ENCODE data around the gene CCDC50. TPM values are rescaled to one million over a fixed set of nuclear protein-coding genes. Genes with fewer than 3 reads are reported as not detected.
A peak's percentile ranks its signal among the peaks of the same experiment; 100 is the strongest.

Gene CCDC50
- total RNA-seq, 1 experiment from 2014 or later, result 80.9 TPM

GRCh38 chr3:191324936-191325335 lies 4.3 kb upstream of the CCDC50 start:
- ChIA-PET POLR2A (ENCODE audit: unreplicated experiment) (no interaction called here), CTCF (no interaction called here)
- Histone ChIP-seq H2AFZ (ENCODE audit: low read length) (no peak overlapping the region), H3K4me1 (ENCODE audit: insufficient read depth, low read length) (peaks cover 9% of the 10 kb centered on the region; the same call in 1 of the 2 replicates), H3K79me2 (ENCODE audit: low read length) (peaks cover 13% of the 10 kb centered on the region), H3K27ac (ENCODE audit: low read length) (no peak overlapping the region), H4K20me1 (ENCODE audit: low read length) (no peaks in the 10 kb centered on the region), H3K9me3 (ENCODE audit: low read length) (no peaks in the 10 kb centered on the region), H3K9ac (ENCODE audit: low read length) (no peak overlapping the region), H3F3A (ENCODE audit: low read length, unreplicated experiment) (no peaks in the 10 kb centered on the region), H3K4me2 (ENCODE audit: low read length) (no peak overlapping the region), H3K9me2 (replicated peaks; ENCODE audit: low read length) (no peaks in the 10 kb centered on the region), H3K36me3 (ENCODE audit: low read depth, low read length) (no peaks in the 10 kb centered on the region), H3K27me3 (ENCODE audit: low read length) (no peaks in the 10 kb centered on the region), H3K4me3 (ENCODE audit: low read length) (no peak overlapping the region)
- no peak for ATAC-seq
- BruUV-seq (replicated peaks), result no TSS peak
- intact Hi-C loops (cut with micrococcal nuclease), result no loop called here
- DNase-seq, result no peak
- no peak for TF ChIP-seq EZH2 (IDR thresholded peaks at IDR 0.05; ENCODE audit: low read length, unreplicated experiment)
- no peak for TF ChIP-seq EZH2phosphoT487 (IDR thresholded peaks at IDR 0.05; ENCODE audit: borderline replicate concordance, low read length)

- no peak for ATAC-seq
- intact Hi-C loops (cut with micrococcal nuclease), result no loop called here
- POLR2A ChIA-PET (ENCODE audit: unreplicated experiment), result no interaction called here
These were observed 1.7 kb upstream of the CCDC50 start for GRCh38 chr3:191327526-191327925.

GRCh38 chr3:191328383-191328961 lies 722 bp upstream of the CCDC50 start:
- peak overlapping the region; percentile 88 for H3K9ac ChIP-seq (ENCODE audit: low read length)
- DNase-seq (no peak), ATAC-seq (no peak)
- peak overlapping the region; percentile 84 for H3K4me3 ChIP-seq (ENCODE audit: low read length)
- peak overlapping the region; percentile 92 for H3K4me2 ChIP-seq (ENCODE audit: low read length)
- ChIA-PET POLR2A (ENCODE audit: unreplicated experiment) (interaction anchor here (0.6 to 0.7 kb wide), 3 partner anchors 81 to 389 kb away, joined by 3 to 4 read pairs (median 3); no protein-coding TSS in a partner anchor), CTCF (interaction anchor here (1.0 kb wide), 1 partner anchor 84 kb away, joined by 4 read pairs; no protein-coding TSS in a partner anchor)
- no peaks in the 10 kb centered on the region for H3K27me3 ChIP-seq (ENCODE audit: low read length)
- TF ChIP-seq CTCF (conservative IDR thresholded peaks at IDR 0.05; ENCODE audit: low read depth, low read length) (no peak), EZH2 (IDR thresholded peaks at IDR 0.05; ENCODE audit: low read length, unreplicated experiment) (no peak), EZH2phosphoT487 (IDR thresholded peaks at IDR 0.05; ENCODE audit: borderline replicate concordance, low read length) (no peak)
- no peaks in the 10 kb centered on the region for H3K9me2 ChIP-seq (replicated peaks; ENCODE audit: low read length)
- peak overlapping the region; percentile 72; the same call in 1 of the 2 replicates for H3K27ac ChIP-seq (ENCODE audit: low read length)
- H4K20me1 ChIP-seq (ENCODE audit: low read length), result no peaks in the 10 kb centered on the region
- H3K9me3 ChIP-seq (ENCODE audit: low read length), result no peaks in the 10 kb centered on the region
- intact Hi-C loops (cut with micrococcal nuclease), result loop anchor here (2.0 kb wide), 1 partner anchor 46 kb away; no protein-coding TSS in a partner anchor
- peaks cover 34% of the 10 kb centered on the region for H3K4me1 ChIP-seq (ENCODE audit: insufficient read depth, low read length)
- peaks cover 48% of the 10 kb centered on the region for H3K79me2 ChIP-seq (ENCODE audit: low read length)
- peak overlapping the region; percentile 86 for H2AFZ ChIP-seq (ENCODE audit: low read length)
- peaks cover 7% of the 10 kb centered on the region for H3F3A ChIP-seq (ENCODE audit: low read length, unreplicated experiment)
- BruUV-seq (replicated peaks), result TSS peak; percentile 11
- no peaks in the 10 kb centered on the region for H3K36me3 ChIP-seq (ENCODE audit: low read depth, low read length)

More at GRCh38 chr3:191327526-191327925, 1.7 kb upstream of the CCDC50 start:
- no peak for DNase-seq
- TF ChIP-seq EZH2 (IDR thresholded peaks at IDR 0.05; ENCODE audit: low read length, unreplicated experiment) (no peak), CTCF (conservative IDR thresholded peaks at IDR 0.05; ENCODE audit: low read depth, low read length) (no peak), EZH2phosphoT487 (IDR thresholded peaks at IDR 0.05; ENCODE audit: borderline replicate concordance, low read length) (no peak)
- no peak overlapping the region for H3K4me3 ChIP-seq (ENCODE audit: low read length)
- no peaks in the 10 kb centered on the region for H4K20me1 ChIP-seq (ENCODE audit: low read length)
- H3K4me2 ChIP-seq (ENCODE audit: low read length), result no peak overlapping the region
- no peaks in the 10 kb centered on the region for H3K9me2 ChIP-seq (replicated peaks; ENCODE audit: low read length)
- no peak overlapping the region for H3K9ac ChIP-seq (ENCODE audit: low read length)
- no peak overlapping the region for H2AFZ ChIP-seq (ENCODE audit: low read length)
- H3K79me2 ChIP-seq (ENCODE audit: low read length), result peaks cover 38% of the 10 kb centered on the region
- H3K36me3 ChIP-seq (ENCODE audit: low read depth, low read length), result no peaks in the 10 kb centered on the region
- no TSS peak for BruUV-seq (replicated peaks)
- H3F3A ChIP-seq (ENCODE audit: low read length, unreplicated experiment), result peaks cover 7% of the 10 kb centered on the region
- no peak overlapping the region for H3K27ac ChIP-seq (ENCODE audit: low read length)
- H3K9me3 ChIP-seq (ENCODE audit: low read length), result no peaks in the 10 kb centered on the region
- H3K27me3 ChIP-seq (ENCODE audit: low read length), result no peaks in the 10 kb centered on the region
- CTCF ChIA-PET, result no interaction called here
- peaks cover 24% of the 10 kb centered on the region for H3K4me1 ChIP-seq (ENCODE audit: insufficient read depth, low read length)
